Effector memory CD4-positive, alpha-beta T cell (primary cell): Measurements from ENCODE around the gene PHF20.

ENCODE experiments used
- DNase-seq, 3 donors: peaks; one replicate each; pipeline ENCODE4 v3.0.0-alpha.2; 2020
- H3K27ac ChIP-seq: 2 replicates; pipeline ENCODE4 v1.7.0; 2013; ENCODE audit warnings: mild to moderate bottlenecking, low read length, moderate library complexity; ENCODE audit not compliant: insufficient read depth, poor library complexity, severe bottlenecking
- H3K27me3 ChIP-seq: replicated peaks from 2 replicates; pipeline ENCODE4 v1.7.0; 2013; ENCODE audit warnings: mild to moderate bottlenecking, low read length; ENCODE audit not compliant: insufficient read depth, control insufficient read depth, poor library complexity, severe bottlenecking
- H3K36me3 ChIP-seq: 2 replicates; pipeline ENCODE4 v1.7.0; 2013; ENCODE audit warnings: mild to moderate bottlenecking, low read length, moderate library complexity; ENCODE audit not compliant: control insufficient read depth, insufficient read depth
- H3K4me1 ChIP-seq: 2 replicates; pipeline ENCODE4 v1.7.0; 2013; ENCODE audit warnings: low read length, mild to moderate bottlenecking; ENCODE audit not compliant: control insufficient read depth, insufficient read depth, poor library complexity, severe bottlenecking
- H3K4me3 ChIP-seq: 2 replicates; pipeline ENCODE4 v1.7.0; 2013; ENCODE audit warnings: low read length, low read depth, mild to moderate bottlenecking; ENCODE audit not compliant: insufficient read depth, poor library complexity, severe bottlenecking
- H3K9me3 ChIP-seq: 2 replicates; pipeline ENCODE4 v1.7.0; 2013; ENCODE audit warnings: mild to moderate bottlenecking, low read length, moderate library complexity; ENCODE audit not compliant: control insufficient read depth

The PHF20 gene

GRCh38 chr20:35909176-35909575, 137.4 kb downstream of the PHF20 start:
- H3K27ac ChIP-seq, result no peak overlapping the region
- no peaks in the 10 kb centered on the region for H3K27me3 ChIP-seq
- H3K4me3 ChIP-seq, result no peak overlapping the region
- no peaks in the 10 kb centered on the region for H3K9me3 ChIP-seq
- no peaks in the 10 kb centered on the region for H3K4me1 ChIP-seq
- H3K36me3 ChIP-seq, result peaks cover 37% of the 10 kb centered on the region
- no peak for DNase-seq

DNA sequence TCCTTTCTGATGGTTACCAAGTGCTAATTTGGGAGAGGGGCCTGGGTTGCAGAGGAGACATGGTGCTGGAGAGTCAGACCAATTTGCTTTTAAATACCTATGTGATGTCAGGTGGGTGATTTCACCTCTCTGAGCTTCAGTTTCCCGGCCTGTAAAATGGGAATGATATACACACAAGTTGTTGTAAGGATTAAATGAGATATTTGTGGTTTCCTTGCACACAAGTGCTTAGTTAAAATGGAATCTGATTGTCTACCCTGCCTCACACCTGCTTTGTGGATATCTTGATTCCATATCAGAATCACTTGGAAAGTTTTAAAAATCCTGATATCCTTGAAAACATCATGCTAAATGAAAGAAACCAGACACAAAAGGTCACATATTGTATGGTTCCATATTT, 138.0 kb downstream of the PHF20 start:
- Histone ChIP-seq H3K9me3 (no peaks in the 10 kb centered on the region), H3K27me3 (no peaks in the 10 kb centered on the region), H3K4me3 (no peak overlapping the region), H3K36me3 (peaks cover 43% of the 10 kb centered on the region), H3K4me1 (no peaks in the 10 kb centered on the region), H3K27ac (no peak overlapping the region)
- no peak for DNase-seq

- Histone ChIP-seq H3K27ac (no peak overlapping the region), H3K27me3 (no peaks in the 10 kb centered on the region), H3K4me3 (no peak overlapping the region), H3K36me3 (peaks cover 42% of the 10 kb centered on the region), H3K9me3 (no peaks in the 10 kb centered on the region), H3K4me1 (no peaks in the 10 kb centered on the region)
- DNase-seq, result no peak
Observed at GRCh38 chr20:35910254-35910653, 138.4 kb downstream of the PHF20 start.

- H3K27ac ChIP-seq, result no peak overlapping the region
- DNase-seq, result no peak
- no peaks in the 10 kb centered on the region for H3K27me3 ChIP-seq
- H3K36me3 ChIP-seq, result peaks cover 43% of the 10 kb centered on the region
- H3K4me3 ChIP-seq, result no peak overlapping the region
- H3K4me1 ChIP-seq, result no peaks in the 10 kb centered on the region
- H3K9me3 ChIP-seq, result no peaks in the 10 kb centered on the region
Observed at GRCh38 chr20:35912881-35913280, 141.1 kb downstream of the PHF20 start.

DNA sequence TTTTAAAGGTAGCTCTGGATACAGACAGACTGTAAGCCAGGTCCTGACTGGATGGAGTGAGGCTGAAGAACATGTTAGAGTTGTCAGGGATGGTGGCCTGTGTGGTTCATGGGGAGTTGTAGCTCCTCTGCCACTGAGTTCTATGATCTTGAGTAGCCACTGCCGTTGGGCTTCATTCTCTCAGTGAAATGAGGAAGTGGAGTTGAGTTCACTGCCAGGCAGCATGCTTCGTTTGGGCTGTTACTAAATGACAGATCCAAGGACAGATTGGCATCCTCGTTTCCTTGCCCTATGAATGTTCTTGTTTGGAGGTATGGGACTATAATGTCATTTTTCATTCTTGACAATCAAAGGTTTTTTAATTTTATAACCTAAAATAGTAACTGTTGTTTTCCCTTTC, 145.3 kb downstream of the PHF20 start:
- Histone ChIP-seq H3K9me3 (no peaks in the 10 kb centered on the region), H3K27me3 (no peaks in the 10 kb centered on the region), H3K27ac (no peak overlapping the region), H3K4me3 (no peak overlapping the region), H3K36me3 (peaks cover 65% of the 10 kb centered on the region), H3K4me1 (no peaks in the 10 kb centered on the region)
- no peak for DNase-seq

DNA sequence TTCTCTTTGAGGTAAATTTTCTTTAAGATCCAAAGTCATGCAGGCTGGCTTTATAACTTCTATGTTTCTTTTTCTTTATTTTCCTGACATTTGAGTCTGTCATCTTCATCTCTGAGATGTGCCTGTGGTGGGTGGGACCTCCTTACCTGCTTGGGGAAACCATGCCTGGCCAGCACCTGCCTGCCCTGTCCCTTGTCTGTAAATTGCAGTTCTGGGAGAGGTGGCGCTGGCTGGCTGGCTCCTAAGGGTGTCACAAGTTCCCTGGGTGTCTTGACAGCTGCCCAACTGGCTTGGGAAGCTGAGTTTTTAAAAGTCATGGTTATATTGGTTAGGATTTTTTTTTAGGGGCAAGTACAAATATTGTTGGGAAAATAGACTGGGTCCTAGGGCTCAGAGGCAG, 146.2 kb downstream of the PHF20 start:
- no peaks in the 10 kb centered on the region for H3K9me3 ChIP-seq
- no peak overlapping the region for H3K4me3 ChIP-seq
- peaks cover 60% of the 10 kb centered on the region for H3K36me3 ChIP-seq
- no peak overlapping the region for H3K27ac ChIP-seq
- no peaks in the 10 kb centered on the region for H3K27me3 ChIP-seq
- no peak for DNase-seq
- H3K4me1 ChIP-seq, result no peaks in the 10 kb centered on the region

- no peak overlapping the region for H3K4me3 ChIP-seq
- DNase-seq, result no peak
- H3K36me3 ChIP-seq, result peaks cover 50% of the 10 kb centered on the region
Observed at GRCh38 chr20:35920523-35920922, 148.7 kb downstream of the PHF20 start.

GRCh38 chr20:35929301-35929700, 157.5 kb downstream of the PHF20 start:
- DNase-seq, result no peak
- no peak overlapping the region for H3K4me3 ChIP-seq
- no peaks in the 10 kb centered on the region for H3K4me1 ChIP-seq
- H3K36me3 ChIP-seq, result peaks cover 55% of the 10 kb centered on the region
- no peak overlapping the region for H3K27ac ChIP-seq
- H3K27me3 ChIP-seq, result no peaks in the 10 kb centered on the region
- no peaks in the 10 kb centered on the region for H3K9me3 ChIP-seq

More at GRCh38 chr20:35920523-35920922, 148.7 kb downstream of the PHF20 start:
- Histone ChIP-seq H3K9me3 (no peaks in the 10 kb centered on the region), H3K4me1 (no peaks in the 10 kb centered on the region), H3K27ac (no peak overlapping the region), H3K27me3 (no peaks in the 10 kb centered on the region)

GRCh38 chr20:35934050-35934449, 162.2 kb downstream of the PHF20 start:
- no peak overlapping the region for H3K27ac ChIP-seq
- no peak for DNase-seq
- no peaks in the 10 kb centered on the region for H3K9me3 ChIP-seq
- no peak overlapping the region for H3K4me3 ChIP-seq
- H3K36me3 ChIP-seq, result peaks cover 52% of the 10 kb centered on the region
- no peaks in the 10 kb centered on the region for H3K27me3 ChIP-seq
- H3K4me1 ChIP-seq, result no peaks in the 10 kb centered on the region

GRCh38 chr20:35939264-35939663, 167.4 kb downstream of the PHF20 start:
- Histone ChIP-seq H3K27me3 (no peaks in the 10 kb centered on the region), H3K4me3 (no peak overlapping the region), H3K27ac (no peak overlapping the region), H3K9me3 (no peaks in the 10 kb centered on the region), H3K4me1 (no peaks in the 10 kb centered on the region), H3K36me3 (peaks cover 55% of the 10 kb centered on the region)
- no peak for DNase-seq

DNA sequence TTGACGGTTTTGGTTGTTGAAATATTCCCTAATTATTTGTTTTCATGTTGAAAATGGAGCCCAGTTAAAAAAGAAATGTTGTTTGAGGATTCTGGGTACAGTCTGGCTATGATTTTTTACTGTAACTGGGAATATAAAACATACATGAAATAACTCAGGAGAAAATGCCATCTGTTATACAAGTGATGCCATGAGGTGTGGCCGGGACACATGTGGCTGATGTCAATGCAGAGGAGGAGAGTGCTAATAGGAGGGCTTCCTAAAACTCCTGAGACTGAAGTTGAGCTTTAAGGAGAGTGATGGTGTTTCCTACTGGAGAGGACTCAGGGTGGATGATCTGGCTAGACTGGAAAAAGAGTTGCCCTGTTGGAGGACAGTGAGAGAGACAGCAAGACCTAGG, 169.8 kb downstream of the PHF20 start:
- Histone ChIP-seq H3K4me1 (no peaks in the 10 kb centered on the region), H3K9me3 (no peaks in the 10 kb centered on the region), H3K4me3 (no peak overlapping the region), H3K36me3 (peaks cover 55% of the 10 kb centered on the region), H3K27ac (no peak overlapping the region), H3K27me3 (no peaks in the 10 kb centered on the region)
- no peak for DNase-seq
